IPS DF 6.9 (cell line): Measurements from ENCODE around the gene IL36A.

ENCODE experiments used
- DNase-seq: peaks from one replicate; pipeline ENCODE4 v3.0.0-alpha.2; 2013; ENCODE audit warnings: low read depth, low spot score
- H3K27ac ChIP-seq: one replicate; pipeline ENCODE4 v1.5.1; 2013; ENCODE audit warnings: low read length, control low read depth
- H3K27me3 ChIP-seq: 2 replicates; pipeline ENCODE4 v1.6.1; 2013; ENCODE audit warnings: mild to moderate bottlenecking, low read length; ENCODE audit not compliant: control insufficient read depth, insufficient read depth
- H3K36me3 ChIP-seq: 2 replicates; pipeline ENCODE4 v1.6.1; 2013; ENCODE audit warnings: low read length; ENCODE audit not compliant: control insufficient read depth, insufficient read depth
- H3K4me1 ChIP-seq: 2 replicates; pipeline ENCODE4 v1.6.1; 2013; ENCODE audit warnings: low read length; ENCODE audit not compliant: control insufficient read depth, insufficient read depth
- H3K4me3 ChIP-seq: 2 replicates; pipeline ENCODE4 v1.5.1; 2013; ENCODE audit warnings: mild to moderate bottlenecking, low read length
- H3K9me3 ChIP-seq: 2 replicates; pipeline ENCODE4 v1.6.1; 2013; ENCODE audit warnings: low read length, inconsistent platforms; ENCODE audit not compliant: control insufficient read depth, insufficient read depth
- WGBS: extraction: QIAGEN DNeasy Blood & Tissue Kit; methylation state at CpG from one replicate; pipeline ENCODE4 v1.1.7; 2013; ENCODE audit warnings: mixed read lengths, missing lambda C conversion rate; ENCODE audit not compliant: insufficient read length, insufficient coverage; 5-methylcytosine and 5-hydroxymethylcytosine counted together

Gene IL36A

GRCh38 chr2:113002677-113003076 lies 2.6 kb upstream of the IL36A start:
- H3K27me3 ChIP-seq = no peaks in the 10 kb centered on the region
- H3K27ac ChIP-seq = no peak overlapping the region
- DNase-seq = no peak
- H3K4me3 ChIP-seq = no peak overlapping the region
- H3K4me1 ChIP-seq = no peaks in the 10 kb centered on the region
- no peaks in the 10 kb centered on the region for H3K36me3 ChIP-seq
- no CpG with 5 or more reads among the region's 2 CpGs for WGBS
- H3K9me3 ChIP-seq = no peaks in the 10 kb centered on the region

DNA sequence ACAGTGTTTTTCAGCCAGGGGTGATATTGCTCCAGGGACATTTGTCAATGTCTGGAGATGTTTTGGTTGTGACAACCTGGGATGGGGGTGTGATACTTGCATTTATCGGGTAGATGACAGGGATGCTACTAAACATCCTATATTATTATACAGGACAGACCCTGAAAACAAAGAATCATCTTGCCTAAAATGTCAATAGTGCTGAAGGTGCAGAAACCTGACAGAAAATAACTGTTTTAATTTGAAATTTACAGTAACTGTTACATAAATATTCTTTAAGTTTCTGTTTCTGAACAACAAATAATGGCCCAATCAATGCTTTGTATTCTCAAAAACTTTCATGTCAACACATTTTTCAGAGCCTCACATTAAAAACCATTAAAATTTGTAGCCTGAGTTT lies 2.0 kb downstream of the IL36A start:
- no peaks in the 10 kb centered on the region for H3K4me1 ChIP-seq
- H3K27ac ChIP-seq = no peak overlapping the region
- DNase-seq = no peak
- no peak overlapping the region for H3K4me3 ChIP-seq
- no CpG with 5 or more reads among the region's 1 CpG for WGBS
- no peaks in the 10 kb centered on the region for H3K9me3 ChIP-seq
- no peaks in the 10 kb centered on the region for H3K27me3 ChIP-seq
- H3K36me3 ChIP-seq = no peaks in the 10 kb centered on the region

DNA sequence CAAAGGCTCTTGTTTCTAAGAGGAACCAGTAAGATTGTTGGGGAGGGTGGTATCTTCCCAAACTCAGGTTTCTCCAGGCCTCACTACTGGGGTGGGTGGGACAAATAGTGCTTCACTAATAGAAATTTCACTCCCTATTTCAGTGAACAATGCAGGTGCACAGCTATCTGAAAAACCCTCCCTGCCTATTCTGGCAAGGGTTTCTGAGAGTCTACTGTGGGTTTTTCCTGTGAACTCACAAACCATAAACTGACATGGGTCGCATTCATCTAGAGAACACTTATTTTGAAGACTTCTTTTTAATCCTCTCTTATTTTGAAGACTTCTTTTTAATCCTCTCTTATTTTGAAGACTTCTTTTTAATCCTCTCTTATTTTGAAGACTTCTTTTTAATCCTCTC lies 4.4 kb downstream of the IL36A start:
- Histone ChIP-seq H3K4me3 (no peak overlapping the region), H3K36me3 (no peaks in the 10 kb centered on the region), H3K27me3 (no peaks in the 10 kb centered on the region), H3K27ac (no peak overlapping the region), H3K4me1 (no peaks in the 10 kb centered on the region), H3K9me3 (no peaks in the 10 kb centered on the region)
- no CpG with 5 or more reads among the region's 1 CpG for WGBS
- DNase-seq = no peak

GRCh38 chr2:113010088-113010487 lies 4.8 kb downstream of the IL36A start:
- WGBS = no CpG with 5 or more reads among the region's 2 CpGs
- Histone ChIP-seq H3K4me3 (no peak overlapping the region), H3K4me1 (no peaks in the 10 kb centered on the region), H3K27me3 (no peaks in the 10 kb centered on the region), H3K36me3 (no peaks in the 10 kb centered on the region), H3K9me3 (no peaks in the 10 kb centered on the region), H3K27ac (no peak overlapping the region)
- no peak for DNase-seq

- no peak for DNase-seq
- Histone ChIP-seq H3K9me3 (no peaks in the 10 kb centered on the region), H3K4me1 (no peaks in the 10 kb centered on the region), H3K4me3 (no peak overlapping the region), H3K36me3 (no peaks in the 10 kb centered on the region), H3K27me3 (no peaks in the 10 kb centered on the region), H3K27ac (no peak overlapping the region)
- WGBS = no CpG with 5 or more reads among the region's 1 CpG
Observed at GRCh38 chr2:113011108-113011507, 5.8 kb downstream of the IL36A start.

DNA sequence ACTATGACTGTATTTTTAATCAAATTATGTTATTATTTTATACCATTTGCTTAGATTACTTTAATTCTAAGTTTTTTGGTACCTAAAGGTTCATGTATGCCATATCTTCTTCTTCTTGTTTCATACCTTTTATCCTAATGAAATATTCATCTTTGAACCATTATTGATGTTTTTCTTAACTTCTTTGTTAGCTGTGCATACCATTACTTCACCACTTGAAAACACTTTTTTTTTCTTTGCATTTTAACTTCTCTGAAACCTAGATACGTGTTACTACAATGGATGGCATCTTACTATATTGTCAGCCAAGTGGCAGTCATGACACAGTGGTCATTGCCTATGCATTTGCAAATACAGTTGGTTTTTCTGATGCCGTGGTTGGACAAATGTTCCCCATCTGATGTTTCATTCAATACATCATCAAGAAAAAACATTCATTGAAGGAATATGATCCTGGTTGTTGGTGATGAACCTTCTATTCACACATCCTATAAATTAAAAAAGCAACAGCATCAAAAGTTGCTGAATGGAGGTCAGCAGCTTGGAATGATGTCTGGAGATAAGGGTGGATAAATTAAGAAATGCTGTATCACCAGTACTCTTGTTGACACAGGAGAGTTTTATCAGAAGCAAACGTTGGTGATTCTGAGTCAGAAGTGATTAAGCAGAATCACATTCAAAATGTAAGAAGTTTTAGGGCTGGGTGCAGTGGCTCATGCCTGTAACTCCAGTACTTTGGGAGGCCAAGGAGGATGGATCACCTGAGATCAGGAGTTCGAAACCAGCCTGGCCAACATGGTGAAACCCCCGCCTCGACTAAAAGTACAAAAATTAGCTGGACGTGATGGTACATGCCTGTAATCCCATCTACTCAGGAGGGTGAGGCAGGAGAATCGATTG lies 7.4 kb downstream of the IL36A start:
- Histone ChIP-seq H3K27me3 (no peaks in the 10 kb centered on the region), H3K27ac (no peak overlapping the region), H3K36me3 (no peaks in the 10 kb centered on the region), H3K9me3 (no peaks in the 10 kb centered on the region), H3K4me1 (no peaks in the 10 kb centered on the region), H3K4me3 (no peak overlapping the region)
- no CpG with 5 or more reads among the region's 8 CpGs for WGBS
- DNase-seq = no peak

- H3K4me3 ChIP-seq = no peak overlapping the region
- H3K4me1 ChIP-seq = no peaks in the 10 kb centered on the region
- H3K27me3 ChIP-seq = no peaks in the 10 kb centered on the region
- no peak for DNase-seq
- no peaks in the 10 kb centered on the region for H3K9me3 ChIP-seq
- no peaks in the 10 kb centered on the region for H3K36me3 ChIP-seq
- no peak overlapping the region for H3K27ac ChIP-seq
- no CpG with 5 or more reads among the region's 3 CpGs for WGBS
Observed at GRCh38 chr2:113013336-113013661, 8.0 kb downstream of the IL36A start.

DNA sequence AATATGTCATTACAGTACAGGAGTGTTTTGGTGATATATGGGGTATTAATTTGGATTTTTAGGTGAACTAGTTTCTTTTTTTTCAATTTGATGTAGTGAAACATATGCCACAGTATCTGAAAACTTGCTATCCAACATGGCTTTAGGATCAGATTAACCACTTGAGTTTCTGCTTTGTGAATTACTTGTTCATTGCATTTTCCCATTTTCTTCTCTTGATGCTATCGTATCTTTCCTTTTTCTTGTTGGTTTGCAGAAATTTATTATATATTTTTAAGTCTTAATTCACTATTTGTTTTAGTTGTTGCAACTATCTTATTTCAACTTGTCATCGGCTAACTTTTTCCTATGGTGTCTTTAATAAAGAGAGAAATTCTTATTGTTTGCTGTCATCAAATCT lies 8.8 kb downstream of the IL36A start:
- no peak for DNase-seq
- Histone ChIP-seq H3K36me3 (no peaks in the 10 kb centered on the region), H3K27ac (no peak overlapping the region), H3K4me3 (no peak overlapping the region), H3K9me3 (no peaks in the 10 kb centered on the region), H3K4me1 (no peaks in the 10 kb centered on the region), H3K27me3 (no peaks in the 10 kb centered on the region)
- no CpG with 5 or more reads among the region's 2 CpGs for WGBS

DNA sequence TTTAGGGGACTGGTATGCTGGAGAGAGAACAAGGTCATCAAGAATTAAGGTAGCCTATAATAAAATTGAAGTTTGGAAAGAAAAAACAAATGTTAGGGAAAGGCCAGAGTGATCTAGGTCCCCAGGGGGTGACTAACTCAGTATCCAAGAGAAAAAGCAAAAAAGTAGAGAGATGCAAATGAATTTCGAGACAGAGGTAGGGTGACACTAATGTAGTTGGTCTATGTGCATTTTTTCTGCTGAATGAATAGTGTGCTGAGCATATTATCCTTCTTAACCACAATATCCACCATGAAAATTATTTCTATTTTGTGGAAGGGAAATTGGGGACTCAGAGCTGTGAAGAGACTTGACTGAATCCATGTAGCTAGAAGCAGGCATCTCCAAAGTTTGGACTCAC lies 9.8 kb downstream of the IL36A start:
- no peaks in the 10 kb centered on the region for H3K27me3 ChIP-seq
- H3K4me1 ChIP-seq = no peaks in the 10 kb centered on the region
- WGBS = no CpG with 5 or more reads among the region's 1 CpG
- H3K27ac ChIP-seq = no peak overlapping the region
- no peaks in the 10 kb centered on the region for H3K36me3 ChIP-seq
- H3K4me3 ChIP-seq = no peak overlapping the region
- DNase-seq = no peak
- no peaks in the 10 kb centered on the region for H3K9me3 ChIP-seq

GRCh38 chr2:113015655-113016054 lies 10.4 kb downstream of the IL36A start:
- Histone ChIP-seq H3K9me3 (no peaks in the 10 kb centered on the region), H3K4me1 (no peaks in the 10 kb centered on the region), H3K4me3 (no peak overlapping the region), H3K27ac (no peak overlapping the region), H3K27me3 (no peaks in the 10 kb centered on the region), H3K36me3 (no peaks in the 10 kb centered on the region)
- WGBS = no CpG with 5 or more reads among the region's 2 CpGs
- no peak for DNase-seq

DNA sequence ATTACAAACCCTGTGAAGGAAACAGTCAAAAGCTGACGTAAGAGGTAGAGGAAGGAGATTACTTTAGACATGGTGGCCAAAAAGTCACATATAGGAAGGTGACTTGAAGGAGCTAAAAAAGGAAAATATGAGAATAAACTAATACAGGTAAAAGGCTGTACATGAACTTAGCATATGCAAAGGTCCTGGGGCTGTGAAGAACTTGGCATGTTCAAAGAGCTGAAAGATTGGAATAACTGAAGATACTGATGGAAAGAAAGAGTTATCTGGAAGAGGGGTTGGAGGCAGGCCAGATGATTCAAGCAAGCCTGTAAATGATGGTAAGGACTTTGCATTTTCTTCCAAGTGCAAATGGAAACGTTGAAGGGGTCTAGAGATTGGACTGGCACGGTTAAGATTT lies 13.2 kb downstream of the IL36A start:
- no CpG with 5 or more reads among the region's 3 CpGs for whole genome bisulfite sequencing
- no peaks in the 10 kb centered on the region for H3K9me3 ChIP-seq
- no peak overlapping the region for H3K4me3 ChIP-seq
- H3K27me3 ChIP-seq = no peaks in the 10 kb centered on the region
- DNase-seq = no peak
- H3K27ac ChIP-seq = no peak overlapping the region
- no peaks in the 10 kb centered on the region for H3K4me1 ChIP-seq
- no peaks in the 10 kb centered on the region for H3K36me3 ChIP-seq
